ENCODE results near the gene FOXRED1. TPM values are rescaled to one million over a fixed set of nuclear protein-coding genes. Genes with fewer than 3 reads are reported as not detected.

FOXRED1 gene
- total and polyA plus RNA-seq, 2 of the 13 experiments (the other 11 are each of a cell fraction or from before 2014, with no cell fraction given), result 29.6 to 42.9 TPM

DNA sequence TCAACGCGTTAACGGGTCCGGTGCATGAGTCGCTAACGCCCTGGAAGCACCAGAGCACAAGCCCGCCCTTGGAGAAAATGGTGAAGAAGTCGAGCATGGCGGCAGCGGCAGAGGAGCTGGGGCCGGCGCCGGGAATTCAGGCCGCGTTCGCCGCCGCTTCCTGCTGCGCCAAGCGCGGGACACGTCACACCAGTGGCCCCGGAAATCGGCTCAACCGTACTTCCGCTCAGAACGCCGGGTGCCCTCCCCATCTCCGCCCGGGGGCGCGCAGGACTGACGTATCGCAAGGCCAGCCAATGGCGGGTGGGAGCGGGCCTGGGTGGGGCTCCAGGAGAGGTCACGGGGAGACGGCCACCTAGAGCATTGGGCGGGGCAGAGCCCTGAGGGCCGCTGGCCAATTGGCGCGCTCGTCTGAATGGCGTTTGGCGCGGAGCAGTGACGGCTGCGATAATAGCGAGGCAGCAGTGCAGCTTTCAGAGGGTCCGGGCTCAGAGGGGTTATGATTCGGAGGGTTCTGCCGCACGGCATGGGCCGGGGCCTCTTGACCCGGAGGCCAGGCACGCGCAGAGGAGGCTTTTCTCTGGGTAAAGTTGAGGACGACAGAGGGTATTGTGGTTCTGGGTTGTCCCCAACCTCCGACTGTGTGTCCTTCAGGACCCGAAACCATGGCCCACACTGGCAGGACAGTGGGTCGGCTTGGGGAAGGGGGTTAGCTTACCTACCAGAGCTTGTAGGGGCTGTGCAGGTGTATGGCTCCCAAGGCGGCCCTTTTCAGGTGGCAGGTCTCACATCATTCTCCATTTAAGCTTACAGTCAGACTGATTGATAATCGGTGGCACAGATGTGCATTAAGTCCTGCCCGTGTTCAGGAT lies at the start of gene FOXRED1, which contains the start of gene SRPRA (continued):
- TF ChIP-seq, protein P1, sequence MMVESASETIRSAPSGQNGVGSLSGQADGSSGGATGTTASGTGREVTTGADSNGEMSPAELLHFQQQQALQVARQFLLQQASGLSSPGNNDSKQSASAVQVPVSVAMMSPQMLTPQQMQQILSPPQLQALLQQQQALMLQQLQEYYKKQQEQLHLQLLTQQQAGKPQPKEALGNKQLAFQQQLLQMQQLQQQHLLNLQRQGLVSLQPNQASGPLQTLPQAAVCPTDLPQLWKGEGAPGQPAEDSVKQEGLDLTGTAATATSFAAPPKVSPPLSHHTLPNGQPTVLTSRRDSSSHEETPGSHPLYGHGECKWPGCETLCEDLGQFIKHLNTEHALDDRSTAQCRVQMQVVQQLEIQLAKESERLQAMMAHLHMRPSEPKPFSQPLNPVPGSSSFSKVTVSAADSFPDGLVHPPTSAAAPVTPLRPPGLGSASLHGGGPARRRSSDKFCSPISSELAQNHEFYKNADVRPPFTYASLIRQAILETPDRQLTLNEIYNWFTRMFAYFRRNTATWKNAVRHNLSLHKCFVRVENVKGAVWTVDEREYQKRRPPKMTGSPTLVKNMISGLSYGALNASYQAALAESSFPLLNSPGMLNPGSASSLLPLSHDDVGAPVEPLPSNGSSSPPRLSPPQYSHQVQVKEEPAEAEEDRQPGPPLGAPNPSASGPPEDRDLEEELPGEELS (CRISPR knock-in tag; IDR thresholded peaks at IDR 0.05), result peak; percentile 16; the same call in 1 of the 2 replicates
- TF ChIP-seq, protein P2, sequence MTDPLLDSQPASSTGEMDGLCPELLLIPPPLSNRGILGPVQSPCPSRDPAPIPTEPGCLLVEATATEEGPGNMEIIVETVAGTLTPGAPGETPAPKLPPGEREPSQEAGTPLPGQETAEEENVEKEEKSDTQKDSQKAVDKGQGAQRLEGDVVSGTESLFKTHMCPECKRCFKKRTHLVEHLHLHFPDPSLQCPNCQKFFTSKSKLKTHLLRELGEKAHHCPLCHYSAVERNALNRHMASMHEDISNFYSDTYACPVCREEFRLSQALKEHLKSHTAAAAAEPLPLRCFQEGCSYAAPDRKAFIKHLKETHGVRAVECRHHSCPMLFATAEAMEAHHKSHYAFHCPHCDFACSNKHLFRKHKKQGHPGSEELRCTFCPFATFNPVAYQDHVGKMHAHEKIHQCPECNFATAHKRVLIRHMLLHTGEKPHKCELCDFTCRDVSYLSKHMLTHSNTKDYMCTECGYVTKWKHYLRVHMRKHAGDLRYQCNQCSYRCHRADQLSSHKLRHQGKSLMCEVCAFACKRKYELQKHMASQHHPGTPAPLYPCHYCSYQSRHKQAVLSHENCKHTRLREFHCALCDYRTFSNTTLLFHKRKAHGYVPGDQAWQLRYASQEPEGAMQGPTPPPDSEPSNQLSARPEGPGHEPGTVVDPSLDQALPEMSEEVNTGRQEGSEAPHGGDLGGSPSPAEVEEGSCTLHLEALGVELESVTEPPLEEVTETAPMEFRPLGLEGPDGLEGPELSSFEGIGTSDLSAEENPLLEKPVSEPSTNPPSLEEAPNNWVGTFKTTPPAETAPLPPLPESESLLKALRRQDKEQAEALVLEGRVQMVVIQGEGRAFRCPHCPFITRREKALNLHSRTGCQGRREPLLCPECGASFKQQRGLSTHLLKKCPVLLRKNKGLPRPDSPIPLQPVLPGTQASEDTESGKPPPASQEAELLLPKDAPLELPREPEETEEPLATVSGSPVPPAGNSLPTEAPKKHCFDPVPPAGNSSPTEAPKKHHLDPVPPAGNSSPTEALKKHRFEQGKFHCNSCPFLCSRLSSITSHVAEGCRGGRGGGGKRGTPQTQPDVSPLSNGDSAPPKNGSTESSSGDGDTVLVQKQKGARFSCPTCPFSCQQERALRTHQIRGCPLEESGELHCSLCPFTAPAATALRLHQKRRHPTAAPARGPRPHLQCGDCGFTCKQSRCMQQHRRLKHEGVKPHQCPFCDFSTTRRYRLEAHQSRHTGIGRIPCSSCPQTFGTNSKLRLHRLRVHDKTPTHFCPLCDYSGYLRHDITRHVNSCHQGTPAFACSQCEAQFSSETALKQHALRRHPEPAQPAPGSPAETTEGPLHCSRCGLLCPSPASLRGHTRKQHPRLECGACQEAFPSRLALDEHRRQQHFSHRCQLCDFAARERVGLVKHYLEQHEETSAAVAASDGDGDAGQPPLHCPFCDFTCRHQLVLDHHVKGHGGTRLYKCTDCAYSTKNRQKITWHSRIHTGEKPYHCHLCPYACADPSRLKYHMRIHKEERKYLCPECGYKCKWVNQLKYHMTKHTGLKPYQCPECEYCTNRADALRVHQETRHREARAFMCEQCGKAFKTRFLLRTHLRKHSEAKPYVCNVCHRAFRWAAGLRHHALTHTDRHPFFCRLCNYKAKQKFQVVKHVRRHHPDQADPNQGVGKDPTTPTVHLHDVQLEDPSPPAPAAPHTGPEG (CRISPR knock-in tag; IDR thresholded peaks at IDR 0.05), result 0 out of 2 replicates have a peak, but pooled peaks have one; percentile 10
- no peak for TF ChIP-seq AGO1 (IDR thresholded peaks at IDR 0.05; ENCODE audit: low read depth, low read length, poor library complexity, severe bottlenecking)
- TF ChIP-seq, protein P3, sequence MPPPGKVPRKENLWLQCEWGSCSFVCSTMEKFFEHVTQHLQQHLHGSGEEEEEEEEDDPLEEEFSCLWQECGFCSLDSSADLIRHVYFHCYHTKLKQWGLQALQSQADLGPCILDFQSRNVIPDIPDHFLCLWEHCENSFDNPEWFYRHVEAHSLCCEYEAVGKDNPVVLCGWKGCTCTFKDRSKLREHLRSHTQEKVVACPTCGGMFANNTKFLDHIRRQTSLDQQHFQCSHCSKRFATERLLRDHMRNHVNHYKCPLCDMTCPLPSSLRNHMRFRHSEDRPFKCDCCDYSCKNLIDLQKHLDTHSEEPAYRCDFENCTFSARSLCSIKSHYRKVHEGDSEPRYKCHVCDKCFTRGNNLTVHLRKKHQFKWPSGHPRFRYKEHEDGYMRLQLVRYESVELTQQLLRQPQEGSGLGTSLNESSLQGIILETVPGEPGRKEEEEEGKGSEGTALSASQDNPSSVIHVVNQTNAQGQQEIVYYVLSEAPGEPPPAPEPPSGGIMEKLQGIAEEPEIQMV (CRISPR knock-in tag; IDR thresholded peaks at IDR 0.05; ENCODE audit: low read depth), result 0 out of 2 replicates have a peak, but pooled peaks have one; percentile 36
- TF ChIP-seq, protein P4, sequence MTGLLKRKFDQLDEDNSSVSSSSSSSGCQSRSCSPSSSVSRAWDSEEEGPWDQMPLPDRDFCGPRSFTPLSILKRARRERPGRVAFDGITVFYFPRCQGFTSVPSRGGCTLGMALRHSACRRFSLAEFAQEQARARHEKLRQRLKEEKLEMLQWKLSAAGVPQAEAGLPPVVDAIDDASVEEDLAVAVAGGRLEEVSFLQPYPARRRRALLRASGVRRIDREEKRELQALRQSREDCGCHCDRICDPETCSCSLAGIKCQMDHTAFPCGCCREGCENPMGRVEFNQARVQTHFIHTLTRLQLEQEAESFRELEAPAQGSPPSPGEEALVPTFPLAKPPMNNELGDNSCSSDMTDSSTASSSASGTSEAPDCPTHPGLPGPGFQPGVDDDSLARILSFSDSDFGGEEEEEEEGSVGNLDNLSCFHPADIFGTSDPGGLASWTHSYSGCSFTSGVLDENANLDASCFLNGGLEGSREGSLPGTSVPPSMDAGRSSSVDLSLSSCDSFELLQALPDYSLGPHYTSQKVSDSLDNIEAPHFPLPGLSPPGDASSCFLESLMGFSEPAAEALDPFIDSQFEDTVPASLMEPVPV (CRISPR knock-in tag; IDR thresholded peaks at IDR 0.05), result no peak
- no peak for TF ChIP-seq KLF15 (CRISPR knock-in tag; IDR thresholded peaks at IDR 0.05; ENCODE audit: borderline replicate concordance)
- TF ChIP-seq DPF2 (CRISPR knock-in tag; IDR thresholded peaks at IDR 0.05; ENCODE audit: borderline replicate concordance, low read depth), result no peak
- no peak for TF ChIP-seq MATR3 (CRISPR knock-in tag; IDR thresholded peaks at IDR 0.05)
- peak; percentile 62 for TF ChIP-seq RAD51 (IDR thresholded peaks at IDR 0.05; ENCODE audit: borderline replicate concordance)
- TF ChIP-seq ZNF367 (CRISPR knock-in tag; IDR thresholded peaks at IDR 0.05; ENCODE audit: borderline replicate concordance), result no peak
- TF ChIP-seq FOXK1 (CRISPR knock-in tag; IDR thresholded peaks at IDR 0.05; ENCODE audit: borderline replicate concordance, low read depth), result peak; percentile 71; the same call in 1 of the 2 replicates
- peak; percentile 82; the same call in 1 of the 2 replicates for TF ChIP-seq KDM5B (CRISPR knock-in tag; IDR thresholded peaks at IDR 0.05; ENCODE audit: borderline replicate concordance)

All from HepG2 (cell line).